ENCODE results near the gene CACNA2D4.

DNA sequence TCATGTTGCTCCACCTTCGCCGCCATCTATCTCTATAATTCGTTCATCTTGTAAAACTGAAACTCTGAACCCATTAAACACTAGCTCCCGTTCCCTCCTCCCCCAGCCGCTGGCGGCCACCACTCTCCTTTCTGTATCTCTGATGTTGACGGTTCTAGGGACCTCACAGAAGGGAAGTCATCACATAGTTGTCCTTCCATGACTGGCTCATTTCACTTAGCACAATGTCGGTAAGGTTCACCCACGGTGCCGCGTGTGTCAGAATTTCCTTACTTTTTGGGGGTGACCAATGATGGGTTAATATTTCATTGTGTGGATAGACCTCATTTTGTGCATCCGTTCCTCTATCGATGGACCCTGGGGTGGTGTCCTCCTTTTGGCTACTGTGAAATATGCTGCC is 2.0 kb upstream of the CACNA2D4 start:
- TF ChIP-seq, protein P1, sequence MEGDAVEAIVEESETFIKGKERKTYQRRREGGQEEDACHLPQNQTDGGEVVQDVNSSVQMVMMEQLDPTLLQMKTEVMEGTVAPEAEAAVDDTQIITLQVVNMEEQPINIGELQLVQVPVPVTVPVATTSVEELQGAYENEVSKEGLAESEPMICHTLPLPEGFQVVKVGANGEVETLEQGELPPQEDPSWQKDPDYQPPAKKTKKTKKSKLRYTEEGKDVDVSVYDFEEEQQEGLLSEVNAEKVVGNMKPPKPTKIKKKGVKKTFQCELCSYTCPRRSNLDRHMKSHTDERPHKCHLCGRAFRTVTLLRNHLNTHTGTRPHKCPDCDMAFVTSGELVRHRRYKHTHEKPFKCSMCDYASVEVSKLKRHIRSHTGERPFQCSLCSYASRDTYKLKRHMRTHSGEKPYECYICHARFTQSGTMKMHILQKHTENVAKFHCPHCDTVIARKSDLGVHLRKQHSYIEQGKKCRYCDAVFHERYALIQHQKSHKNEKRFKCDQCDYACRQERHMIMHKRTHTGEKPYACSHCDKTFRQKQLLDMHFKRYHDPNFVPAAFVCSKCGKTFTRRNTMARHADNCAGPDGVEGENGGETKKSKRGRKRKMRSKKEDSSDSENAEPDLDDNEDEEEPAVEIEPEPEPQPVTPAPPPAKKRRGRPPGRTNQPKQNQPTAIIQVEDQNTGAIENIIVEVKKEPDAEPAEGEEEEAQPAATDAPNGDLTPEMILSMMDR (IDR thresholded peaks at IDR 0.05; ENCODE audit: insufficient read depth, low read length), result no peak
- no peak for TF ChIP-seq GABPA (IDR thresholded peaks at IDR 0.05; ENCODE audit: low read depth)
- TF ChIP-seq, protein P2, sequence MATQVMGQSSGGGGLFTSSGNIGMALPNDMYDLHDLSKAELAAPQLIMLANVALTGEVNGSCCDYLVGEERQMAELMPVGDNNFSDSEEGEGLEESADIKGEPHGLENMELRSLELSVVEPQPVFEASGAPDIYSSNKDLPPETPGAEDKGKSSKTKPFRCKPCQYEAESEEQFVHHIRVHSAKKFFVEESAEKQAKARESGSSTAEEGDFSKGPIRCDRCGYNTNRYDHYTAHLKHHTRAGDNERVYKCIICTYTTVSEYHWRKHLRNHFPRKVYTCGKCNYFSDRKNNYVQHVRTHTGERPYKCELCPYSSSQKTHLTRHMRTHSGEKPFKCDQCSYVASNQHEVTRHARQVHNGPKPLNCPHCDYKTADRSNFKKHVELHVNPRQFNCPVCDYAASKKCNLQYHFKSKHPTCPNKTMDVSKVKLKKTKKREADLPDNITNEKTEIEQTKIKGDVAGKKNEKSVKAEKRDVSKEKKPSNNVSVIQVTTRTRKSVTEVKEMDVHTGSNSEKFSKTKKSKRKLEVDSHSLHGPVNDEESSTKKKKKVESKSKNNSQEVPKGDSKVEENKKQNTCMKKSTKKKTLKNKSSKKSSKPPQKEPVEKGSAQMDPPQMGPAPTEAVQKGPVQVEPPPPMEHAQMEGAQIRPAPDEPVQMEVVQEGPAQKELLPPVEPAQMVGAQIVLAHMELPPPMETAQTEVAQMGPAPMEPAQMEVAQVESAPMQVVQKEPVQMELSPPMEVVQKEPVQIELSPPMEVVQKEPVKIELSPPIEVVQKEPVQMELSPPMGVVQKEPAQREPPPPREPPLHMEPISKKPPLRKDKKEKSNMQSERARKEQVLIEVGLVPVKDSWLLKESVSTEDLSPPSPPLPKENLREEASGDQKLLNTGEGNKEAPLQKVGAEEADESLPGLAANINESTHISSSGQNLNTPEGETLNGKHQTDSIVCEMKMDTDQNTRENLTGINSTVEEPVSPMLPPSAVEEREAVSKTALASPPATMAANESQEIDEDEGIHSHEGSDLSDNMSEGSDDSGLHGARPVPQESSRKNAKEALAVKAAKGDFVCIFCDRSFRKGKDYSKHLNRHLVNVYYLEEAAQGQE (IDR thresholded peaks at IDR 0.05; ENCODE audit: insufficient replicate concordance, low read depth), result no peak
